ENCODE measurements around the gene WDR6. TPM values are rescaled to one million over a fixed set of nuclear protein-coding genes. Genes with fewer than 3 reads are reported as not detected.
A peak's percentile ranks its signal among the peaks of the same experiment; 100 is the strongest.

Gene WDR6
- 104 TPM for total RNA-seq
- long read RNA-seq, full-length matches to known transcripts: 26 of 77 reads
- long read RNA-seq, partial matches to known transcripts: 43 of 77 reads
- long read RNA-seq, other reads (novel, unspliced or antisense): 8 of 77 reads

GRCh38 chr3:49007068-49007770 is at the start of gene WDR6:
TSS of gene WDR6 (plus strand) at chr3:49007391. CDS start at chr3:49007432, 41 bp downstream.
- peak; percentile 99 for DNase-seq (ENCODE audit: low spot score)

- DNase-seq (ENCODE audit: low spot score): no peak
Observed at GRCh38 chr3:48960841-48961413, 46.3 kb upstream of the WDR6 start.

- no peak for DNase-seq (ENCODE audit: low spot score)
Observed at GRCh38 chr3:48962340-48962739, 44.9 kb upstream of the WDR6 start.

GRCh38 chr3:48962939-48963338 is 44.3 kb upstream of the WDR6 start:
- DNase-seq (ENCODE audit: low spot score): no peak

DNA sequence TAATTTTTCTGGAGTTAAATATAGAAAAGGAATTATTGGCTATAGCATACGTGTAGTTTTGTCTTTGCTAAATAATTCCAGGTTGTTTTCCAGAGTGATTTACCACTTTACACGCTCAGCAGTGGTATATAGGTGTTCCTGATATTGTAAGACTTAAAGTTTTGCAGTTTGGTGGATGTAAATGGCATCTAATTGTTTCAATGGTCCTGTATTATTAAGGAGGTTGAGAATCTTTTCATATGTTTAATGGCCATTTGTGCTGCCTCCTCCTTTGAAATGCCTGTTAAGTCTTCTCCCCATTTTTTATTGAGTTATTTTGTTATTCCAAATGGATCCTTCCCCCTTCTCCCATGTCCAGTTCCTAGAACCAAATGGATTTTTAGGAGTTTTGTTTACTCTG is 43.6 kb upstream of the WDR6 start:
- no peak for DNase-seq (ENCODE audit: low spot score)

GRCh38 chr3:48966367-48966766 is 40.8 kb upstream of the WDR6 start:
- DNase-seq (ENCODE audit: low spot score): no peak

- DNase-seq (ENCODE audit: low spot score): peak; percentile 18
Observed at GRCh38 chr3:48966876-48967361, 40.3 kb upstream of the WDR6 start.

DNA sequence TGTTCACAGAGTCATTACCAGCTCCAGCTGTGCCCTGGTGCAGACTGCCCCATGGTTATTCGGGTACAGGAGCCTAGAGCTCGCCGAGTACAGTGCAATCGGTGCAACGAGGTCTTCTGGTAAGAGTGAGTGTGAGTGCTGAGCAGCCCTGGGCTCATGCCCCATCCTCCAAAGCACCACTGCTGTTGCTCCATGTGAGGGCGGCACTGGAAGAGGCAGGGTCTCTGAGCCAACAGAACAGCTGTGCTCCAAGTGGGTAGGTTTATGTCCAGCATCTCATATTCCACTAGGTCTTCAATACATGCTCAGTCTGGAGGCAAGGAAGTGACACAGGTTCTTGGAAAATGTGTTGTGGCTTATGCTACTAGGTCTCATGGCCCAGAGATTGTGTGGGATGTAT is 36.6 kb upstream of the WDR6 start:
- peak; percentile 53 for DNase-seq (ENCODE audit: low spot score)

DNA sequence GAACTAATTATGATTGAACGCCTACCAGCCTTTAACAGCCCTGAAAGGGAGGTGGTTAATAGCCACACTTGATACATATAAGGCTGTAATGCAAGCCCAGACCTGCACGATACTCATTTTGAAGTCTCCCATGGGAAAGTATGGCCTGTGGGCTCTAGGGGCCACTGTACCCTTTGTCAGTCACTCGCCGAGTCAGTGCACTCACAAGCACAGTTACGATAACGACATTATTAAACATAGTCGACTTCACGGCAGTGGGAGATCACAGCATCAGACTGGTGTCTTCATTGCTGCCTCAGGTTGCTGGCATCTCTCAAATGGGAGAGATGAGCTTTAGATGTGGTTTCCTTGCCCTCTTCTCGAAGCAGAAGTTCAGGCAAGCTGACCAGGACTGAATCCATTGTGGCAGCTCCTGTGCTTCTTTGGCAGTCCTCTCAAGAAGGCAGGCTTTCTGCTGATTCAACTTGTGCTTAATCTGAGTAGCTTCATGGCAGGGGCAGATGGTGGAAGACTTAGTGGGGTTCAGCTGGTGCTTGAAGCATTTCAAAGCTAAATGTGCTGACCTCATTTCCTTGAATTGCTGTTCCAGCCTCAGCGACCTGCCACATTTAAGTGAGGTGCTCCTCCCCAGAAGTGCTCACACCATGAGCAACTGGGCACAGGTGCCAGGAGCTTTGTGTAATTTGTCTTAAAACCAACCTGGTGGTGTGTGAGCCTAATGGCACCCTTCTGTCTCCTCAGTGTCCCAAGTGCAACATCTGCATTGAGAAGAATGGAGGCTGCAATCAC is 32.9 kb upstream of the WDR6 start:
- peak; percentile 53 for DNase-seq (ENCODE audit: low spot score)

- peak; percentile 67 for DNase-seq (ENCODE audit: low spot score)
Observed at GRCh38 chr3:48979451-48979850, 27.7 kb upstream of the WDR6 start.

DNA sequence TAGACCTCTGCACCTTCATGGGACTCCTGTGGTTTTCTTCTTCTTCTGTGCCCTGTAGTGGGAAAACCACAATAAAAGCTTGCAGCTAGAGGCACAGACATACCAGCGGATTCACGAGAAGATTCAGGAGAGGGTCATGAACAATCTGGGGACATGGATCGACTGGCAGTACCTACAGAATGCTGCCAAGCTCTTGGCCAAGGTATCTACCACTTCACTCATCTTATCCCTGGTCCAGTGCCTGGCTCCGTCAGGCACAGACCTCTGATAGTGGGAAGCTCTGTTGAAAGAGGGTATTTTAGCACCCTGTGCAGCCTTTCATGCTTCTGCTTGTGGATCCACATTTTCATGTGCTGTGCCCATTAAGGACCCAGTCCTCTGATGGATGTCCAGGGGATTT is 26.9 kb upstream of the WDR6 start:
- peak; percentile 30 for DNase-seq (ENCODE audit: low spot score)

DNA sequence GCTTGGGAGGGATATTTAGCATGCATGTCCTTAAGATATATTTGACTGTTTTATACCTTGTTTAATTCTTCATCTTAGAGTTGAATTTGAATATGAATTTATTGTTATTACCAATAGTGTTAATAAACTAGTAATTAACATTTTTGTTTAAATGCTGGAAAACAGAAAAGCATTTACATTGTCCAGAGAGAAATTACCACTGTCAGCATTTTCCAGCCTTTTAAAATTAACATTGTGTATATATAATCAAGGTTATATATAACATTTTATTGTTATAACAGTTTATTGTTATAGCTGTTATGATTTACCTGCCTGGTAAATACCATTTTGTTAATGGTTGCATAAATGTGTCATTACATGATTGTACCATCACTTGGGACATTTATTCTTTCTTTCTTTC is 25.2 kb upstream of the WDR6 start:
- no peak for DNase-seq (ENCODE audit: low spot score)

DNA sequence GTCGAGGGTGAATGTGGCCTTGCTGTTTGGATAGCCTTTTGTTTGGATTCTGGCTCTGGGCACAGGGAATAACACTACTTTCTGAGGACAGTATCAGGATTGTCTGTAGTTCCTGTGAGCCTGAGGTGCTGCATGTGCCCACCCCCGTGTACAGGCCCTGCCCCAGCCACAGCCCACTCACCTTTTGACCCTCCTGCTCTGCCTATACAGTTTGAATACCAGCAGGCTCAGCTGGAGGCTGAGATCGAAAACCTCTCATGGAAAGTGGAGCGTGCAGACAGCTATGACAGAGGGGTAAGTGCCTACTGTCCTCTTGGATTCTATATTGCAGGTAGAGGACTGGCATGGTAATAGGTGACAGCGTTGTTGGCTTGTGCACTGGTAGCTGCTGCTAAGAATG is 24.5 kb upstream of the WDR6 start:
- DNase-seq (ENCODE audit: low spot score): peak; percentile 73

DNA sequence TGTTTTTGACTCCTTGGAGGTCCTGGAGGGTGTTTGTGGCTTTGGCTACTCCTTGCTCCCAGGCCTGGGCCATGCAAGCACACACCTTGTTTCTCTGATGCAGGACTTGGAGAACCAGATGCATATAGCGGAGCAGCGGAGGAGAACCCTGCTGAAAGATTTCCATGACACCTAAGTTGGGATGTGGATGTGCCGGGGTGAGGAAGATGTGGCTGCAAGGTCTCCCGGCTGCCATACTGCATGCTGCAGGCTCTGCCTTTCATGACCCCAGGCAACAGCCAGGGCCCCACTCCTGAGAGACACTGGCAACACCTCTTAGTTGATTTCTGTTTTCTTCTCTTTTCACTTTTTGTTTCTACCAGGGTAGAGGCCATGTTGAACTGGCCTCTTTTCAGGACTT is 24.1 kb upstream of the WDR6 start:
- peak; percentile 55 for DNase-seq (ENCODE audit: low spot score)

- no peak for DNase-seq (ENCODE audit: low spot score)
Observed at GRCh38 chr3:48984663-48985062, 22.5 kb upstream of the WDR6 start.

GRCh38 chr3:48985831-48986376 is 21.3 kb upstream of the WDR6 start:
- DNase-seq (ENCODE audit: low spot score): peak; percentile 64

DNA sequence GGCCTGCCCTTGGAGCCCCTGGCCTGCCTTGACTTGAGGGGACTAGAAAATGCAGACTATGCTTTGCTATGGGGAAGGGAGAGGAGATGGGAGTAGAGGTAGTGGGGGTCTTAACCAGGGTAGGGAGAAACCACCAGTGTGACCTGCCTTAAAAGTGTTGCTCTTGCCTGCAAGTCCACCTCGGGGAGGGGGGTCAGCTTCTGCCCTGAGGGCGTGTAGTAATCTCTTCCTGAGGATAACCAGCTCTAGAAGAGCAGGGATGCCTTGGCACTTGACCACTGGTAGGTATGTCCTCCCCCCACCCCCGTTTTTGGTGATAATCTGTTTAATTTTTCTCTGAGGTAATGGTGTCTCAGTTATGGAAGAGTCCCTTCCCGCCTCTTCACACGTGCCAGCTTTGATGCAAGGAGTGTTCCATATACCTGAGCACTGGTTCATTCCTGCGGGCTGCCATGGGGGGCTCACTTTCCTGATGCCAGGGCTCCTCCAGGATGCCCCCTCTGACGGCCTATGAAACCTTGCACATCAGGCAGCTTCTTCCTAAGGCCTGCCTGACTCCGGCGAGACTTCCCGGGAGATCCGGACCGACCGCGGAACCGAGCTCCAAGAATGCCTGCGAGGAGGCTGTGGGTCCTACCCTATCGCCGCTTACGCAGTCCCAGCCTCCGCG is 17.9 kb upstream of the WDR6 start:
- DNase-seq (ENCODE audit: low spot score): no peak

GRCh38 chr3:48989796-48990635 is 17.2 kb upstream of the WDR6 start, which contains the start of gene P4HTM:
TSS of gene P4HTM (plus strand) at chr3:48990241. CDS start at chr3:48990257, 16 bp downstream.
- peak; percentile 95 for DNase-seq (ENCODE audit: low spot score)

DNA sequence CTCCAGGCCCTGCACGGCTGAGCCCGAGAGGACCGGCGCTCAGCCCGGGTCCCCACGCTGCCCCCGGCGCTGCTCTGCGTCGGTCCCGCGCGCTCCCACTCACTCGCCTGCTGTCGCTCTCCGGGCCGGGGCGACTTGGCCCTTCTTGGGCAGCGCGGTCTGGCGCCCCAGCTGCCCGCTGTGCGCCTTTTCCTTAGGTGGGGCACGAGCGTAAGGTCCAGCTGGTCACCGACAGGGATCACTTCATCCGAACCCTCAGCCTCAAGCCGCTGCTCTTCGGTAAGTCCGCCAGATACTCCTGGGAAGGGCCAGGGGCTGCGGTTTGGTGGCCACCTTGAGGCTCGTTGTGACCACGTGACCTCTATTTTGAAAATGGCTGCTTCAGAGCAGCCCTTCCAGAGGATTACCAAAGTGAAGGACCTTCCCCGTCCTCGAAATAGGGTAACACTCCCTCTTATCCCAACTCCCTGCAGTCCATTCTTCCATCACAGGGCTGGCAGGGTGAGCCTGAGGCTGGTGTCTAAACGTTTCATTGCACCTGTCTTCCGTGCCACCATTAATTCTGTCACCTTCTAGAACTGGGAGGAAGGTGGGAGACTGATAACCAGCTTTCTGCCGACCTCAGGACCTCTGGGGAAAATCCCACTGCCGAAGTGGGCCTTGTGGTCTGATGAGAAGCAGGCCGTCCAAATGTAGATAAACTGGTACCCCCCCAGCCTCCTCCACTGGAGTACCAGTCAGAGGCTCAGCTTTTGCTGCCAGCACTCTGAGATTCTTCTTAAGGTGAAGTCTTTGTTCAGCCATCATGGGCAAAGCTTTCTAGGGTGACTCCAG is 16.3 kb upstream of the WDR6 start:
- no peak for DNase-seq (ENCODE audit: low spot score)
